Fibroblast of lung (primary cell): ENCODE data around the gene SLC25A5. TPM values are rescaled to one million over a fixed set of nuclear protein-coding genes. Genes with fewer than 3 reads are reported as not detected.

Experiments used
- DNase-seq, 2 donors: peaks; one replicate each; pipeline versions ENCODE4 v3.0.0 to v3.0.0-alpha.2; 2010; ENCODE audit warnings: low read depth in 2 of 2
- H2AFZ ChIP-seq: 2 replicates; pipeline ENCODE4 v1.5.1; 2012; ENCODE audit warnings: low read length, control low read depth, inconsistent platforms
- H3K27ac ChIP-seq: 2 replicates; pipeline ENCODE4 v1.5.1; 2011; ENCODE audit warnings: low read length, control low read depth; ENCODE audit not compliant: insufficient read depth
- H3K27me3 ChIP-seq: 2 replicates; pipeline ENCODE4 v1.5.1; 2011; ENCODE audit warnings: mild to moderate bottlenecking, low read length; ENCODE audit not compliant: control insufficient read depth, insufficient read depth
- H3K36me3 ChIP-seq: 2 replicates; pipeline ENCODE4 v1.5.1; 2011; ENCODE audit warnings: low read length; ENCODE audit not compliant: control insufficient read depth, insufficient read depth
- H3K4me1 ChIP-seq: 2 replicates; pipeline ENCODE4 v1.5.1; 2011; ENCODE audit warnings: low read length; ENCODE audit not compliant: control insufficient read depth, insufficient read depth; ENCODE audit errors: extremely low read depth
- H3K4me2 ChIP-seq: 2 replicates; pipeline ENCODE4 v1.5.1; 2011; ENCODE audit warnings: low read length, control low read depth; ENCODE audit not compliant: insufficient read depth; ENCODE audit errors: extremely low read depth
- H3K4me3 ChIP-seq, 4 experiments: fragments of 200-600 bp in 1 of 4; sonication (generic) in 1 of 4; replicated peaks in 1 of 4; 2 replicates each; pipeline ENCODE4 v1.5.1; 2011 to 2016; ENCODE audit warnings: low read length in 4 of 4, low read depth in 3 of 4, mild to moderate bottlenecking in 3 of 4, control low read depth in 2 of 4, inconsistent platforms in 1 of 4, mixed read lengths in 1 of 4; ENCODE audit not compliant: insufficient read depth in 1 of 4; ENCODE audit errors: control extremely low read depth in 1 of 4
- H3K79me2 ChIP-seq: 2 replicates; pipeline ENCODE4 v1.5.1; 2012; ENCODE audit warnings: mild to moderate bottlenecking, low read length, inconsistent platforms; ENCODE audit not compliant: control insufficient read depth, insufficient read depth
- H3K9ac ChIP-seq: 2 replicates; pipeline ENCODE4 v1.5.1; 2011; ENCODE audit warnings: mild to moderate bottlenecking, low read length, control low read depth; ENCODE audit not compliant: insufficient read depth
- H3K9me3 ChIP-seq: 2 replicates; pipeline ENCODE4 v1.5.1; 2012; ENCODE audit warnings: low read depth, low read length; ENCODE audit not compliant: control insufficient read depth, insufficient read depth
- H4K20me1 ChIP-seq: 2 replicates; pipeline ENCODE4 v1.5.1; 2011; ENCODE audit warnings: low read length; ENCODE audit not compliant: control insufficient read depth, insufficient read depth; ENCODE audit errors: extremely low read depth
- CTCF ChIP-seq, 2 donors: IDR thresholded peaks in 1 of 2; conservative IDR thresholded peaks in 1 of 2; 1 replicate in 1 of 2; 2 replicates in 1 of 2; pipeline ENCODE4 v1.5.1; 2011 to 2012; ENCODE audit warnings: low read length in 2 of 2, control low read depth in 1 of 2, inconsistent platforms in 1 of 2, low read depth in 1 of 2, mild to moderate bottlenecking in 1 of 2
- EZH2 ChIP-seq: IDR thresholded peaks from 2 replicates; pipeline ENCODE4 v1.5.1; 2012; ENCODE audit warnings: low read length, control low read depth, mild to moderate bottlenecking; ENCODE audit errors: missing control alignments
- polyA plus RNA-seq, 2 donors: library from polyadenylated mRNA; depleted of rRNA in 1 of 2; stranded (reverse) in 1 of 2; unstranded in 1 of 2; fragments of >200 nt; gene quantifications; 2 replicates each; pipeline ENCODE4 v1.2.1, GENCODE V29; 2011 to 2012; ENCODE audit warnings: missing spikeins in 1 of 2
- total RNA-seq: library from RNA; depleted of rRNA; stranded (reverse); fragments of >200 nt; gene quantifications from 2 replicates; pipeline ENCODE4 v1.2.1, GENCODE V29; 2014

Gene SLC25A5
- total and polyA plus RNA-seq, 2 donors (not counting 1 experiment from before 2014, with no cell fraction given), result 157 to 255 TPM

GRCh38 chrX:119474615-119475388, 6.6 kb downstream of the SLC25A5 start:
- Histone ChIP-seq H3K9ac (no peak overlapping the region), H3K9me3 (no peaks in the 10 kb centered on the region), H4K20me1 (no peaks in the 10 kb centered on the region)

GRCh38 chrX:119475389-119476101, 7.3 kb downstream of the SLC25A5 start:
- TF ChIP-seq CTCF (conservative IDR thresholded peaks at IDR 0.05 in 1 of 2, IDR thresholded peaks at IDR 0.05 in 1 of 2; ENCODE audit: low read depth in 1 of 2, low read length in 2 of 2) (no peak), EZH2 (no peak)
- DNase-seq, result peak in 1 of 2 donors; percentile 36
- H3K4me1 ChIP-seq, result no peaks in the 10 kb centered on the region
- no peak overlapping the region for H2AFZ ChIP-seq
- no peaks in the 10 kb centered on the region for H4K20me1 ChIP-seq
- no peaks in the 10 kb centered on the region for H3K79me2 ChIP-seq
- H3K27me3 ChIP-seq, result no peaks in the 10 kb centered on the region
- no peak overlapping the region for H3K9ac ChIP-seq
- H3K27ac ChIP-seq, result no peak overlapping the region
- no peak overlapping the region for H3K4me3 ChIP-seq
- H3K36me3 ChIP-seq, result no peaks in the 10 kb centered on the region
- no peaks in the 10 kb centered on the region for H3K9me3 ChIP-seq
- no peak overlapping the region for H3K4me2 ChIP-seq

More at GRCh38 chrX:119474615-119475388, 6.6 kb downstream of the SLC25A5 start:
- Histone ChIP-seq H3K27me3 (no peaks in the 10 kb centered on the region), H3K4me3 (no peak overlapping the region), H3K36me3 (no peaks in the 10 kb centered on the region), H3K4me2 (no peak overlapping the region), H3K79me2 (no peaks in the 10 kb centered on the region), H3K4me1 (no peaks in the 10 kb centered on the region), H3K27ac (no peak overlapping the region), H2AFZ (no peak overlapping the region)
- TF ChIP-seq CTCF (conservative IDR thresholded peaks at IDR 0.05 in 1 of 2, IDR thresholded peaks at IDR 0.05 in 1 of 2; ENCODE audit: low read depth in 1 of 2, low read length in 2 of 2) (no peak), EZH2 (no peak)
- DNase-seq, result no peak

- Histone ChIP-seq H3K79me2 (no peaks in the 10 kb centered on the region), H3K4me3 (no peak overlapping the region), H3K9ac (no peak overlapping the region), H3K27ac (no peak overlapping the region), H2AFZ (no peak overlapping the region), H3K36me3 (no peaks in the 10 kb centered on the region), H3K9me3 (no peaks in the 10 kb centered on the region), H4K20me1 (no peaks in the 10 kb centered on the region), H3K4me1 (no peaks in the 10 kb centered on the region), H3K4me2 (no peak overlapping the region), H3K27me3 (no peaks in the 10 kb centered on the region)
- peak; percentile 64 to 90 for DNase-seq
- TF ChIP-seq EZH2 (no peak), CTCF (conservative IDR thresholded peaks at IDR 0.05 in 1 of 2, IDR thresholded peaks at IDR 0.05 in 1 of 2; ENCODE audit: low read depth in 1 of 2, low read length in 2 of 2) (no peak)
Measured at GRCh38 chrX:119477812-119478232, 9.6 kb downstream of the SLC25A5 start.
